ENCODE results near the gene LRRC8A. TPM values are rescaled to one million over a fixed set of nuclear protein-coding genes. Genes with fewer than 3 reads are reported as not detected.

The LRRC8A gene
- total RNA-seq, 4 donors from 2014 or later = 38.1 to 95.1 (median 49.9) TPM

GRCh38 chr9:128885798-128886197 is 3.9 kb downstream of the LRRC8A start:
- no peaks in the 10 kb centered on the region for H3K9me3 ChIP-seq
- TF ChIP-seq EP300 (IDR thresholded peaks at IDR 0.05) = no peak
- TF ChIP-seq CTCF (IDR thresholded peaks at IDR 0.05) = no peak
- TF ChIP-seq POLR2A (IDR thresholded peaks at IDR 0.05) = no peak
- TF ChIP-seq POLR2AphosphoS5 (IDR thresholded peaks at IDR 0.05) = no peak
- H3K4me3 ChIP-seq = no peak overlapping the region
- H3K27ac ChIP-seq = peak overlapping the region in 3 of 4 donors; percentile 33 to 97 (median 97)
- no peaks in the 10 kb centered on the region for H3K27me3 ChIP-seq
- H3K36me3 ChIP-seq = peaks cover 0 to 58% of the 10 kb centered on the region in 2 donors
- ATAC-seq = no peak
- 73 to 85% methylated on average over 8 to 13 of the region's 15 CpGs for WGBS, 2 donors (ENCODE audit: low coverage in 1 of 2)
- H3K4me1 ChIP-seq = peaks cover 0 to 86% (median 39%) of the 10 kb centered on the region in 3 donors

DNA sequence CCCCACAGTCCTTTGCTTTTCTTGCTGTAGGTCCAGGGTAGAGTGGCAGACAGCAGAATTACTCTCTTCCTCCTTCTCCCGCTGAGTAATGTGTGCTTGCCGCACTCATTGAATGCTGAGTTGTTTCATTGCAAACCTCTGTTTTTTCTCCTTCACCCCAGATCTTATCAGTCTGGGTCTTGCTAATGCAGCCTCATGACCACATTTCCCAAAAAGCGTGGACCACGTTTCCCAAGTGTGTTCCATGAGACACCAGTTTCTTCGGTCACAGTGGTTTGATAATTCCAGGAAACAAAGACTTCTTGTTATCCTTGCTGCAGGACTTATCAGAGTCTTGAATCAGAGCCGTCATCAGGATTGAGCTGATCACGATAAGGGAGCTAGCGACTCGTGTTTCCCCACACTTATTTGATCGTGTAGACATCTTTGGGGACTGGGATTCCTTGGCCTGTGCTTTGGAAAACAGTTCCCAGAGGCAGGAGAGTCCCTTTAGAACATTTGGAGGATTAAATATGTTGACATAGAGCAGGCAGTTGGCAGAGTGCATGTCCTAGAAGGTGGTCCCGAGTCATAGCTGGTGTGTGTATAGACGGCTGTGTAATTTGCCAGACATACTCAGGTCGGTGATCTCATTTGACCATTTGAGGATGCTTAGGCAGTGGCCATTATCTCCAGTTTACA is 4.4 kb downstream of the LRRC8A start:
- 54 to 62% methylated on average over 9 to 10 of the region's 13 CpGs for WGBS, 2 donors (ENCODE audit: low coverage in 1 of 2)
- Histone ChIP-seq H3K27ac (peak overlapping the region in 2 of 4 donors; percentile 97), H3K4me3 (no peak overlapping the region), H3K27me3 (no peaks in the 10 kb centered on the region), H3K36me3 (peaks cover 0 to 58% of the 10 kb centered on the region in 2 donors), H3K4me1 (peaks cover 0 to 86% (median 39%) of the 10 kb centered on the region in 3 donors), H3K9me3 (no peaks in the 10 kb centered on the region)
- TF ChIP-seq CTCF (IDR thresholded peaks at IDR 0.05) (no peak), EP300 (IDR thresholded peaks at IDR 0.05) (no peak), POLR2A (IDR thresholded peaks at IDR 0.05) (no peak), POLR2AphosphoS5 (IDR thresholded peaks at IDR 0.05) (no peak)
- ATAC-seq = no peak

DNA sequence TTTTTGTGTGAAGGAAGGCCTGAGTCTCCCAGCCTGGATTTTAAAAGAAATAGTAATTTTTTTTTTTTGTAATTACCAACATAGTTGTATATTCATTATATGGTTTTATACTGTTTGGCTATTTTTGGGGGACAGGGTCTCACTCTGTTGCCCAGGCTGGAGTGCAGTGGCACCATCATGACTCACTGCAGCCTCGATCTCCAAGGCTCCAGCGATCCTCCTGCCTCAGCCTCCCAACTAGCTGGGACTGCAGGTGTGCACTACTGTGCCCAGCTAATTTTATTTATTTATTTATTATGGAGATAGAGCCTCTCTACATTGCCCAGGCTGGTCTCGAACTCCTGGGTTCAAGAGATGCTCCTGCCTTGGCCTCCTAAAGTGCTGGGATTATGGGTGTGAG is 5.1 kb downstream of the LRRC8A start:
- TF ChIP-seq POLR2AphosphoS5 (IDR thresholded peaks at IDR 0.05) (no peak), EP300 (IDR thresholded peaks at IDR 0.05) (no peak), CTCF (IDR thresholded peaks at IDR 0.05) (no peak), POLR2A (IDR thresholded peaks at IDR 0.05) (no peak)
- no peaks in the 10 kb centered on the region for H3K9me3 ChIP-seq
- peak overlapping the region in 2 of 4 donors; percentile 51 to 97 for H3K27ac ChIP-seq
- peaks cover 0 to 92% (median 46%) of the 10 kb centered on the region in 3 donors for H3K4me1 ChIP-seq
- no peak overlapping the region for H3K4me3 ChIP-seq
- peaks cover 0 to 58% of the 10 kb centered on the region in 2 donors for H3K36me3 ChIP-seq
- 91 to 100% methylated on average over 1 to 3 of the region's 3 CpGs for WGBS, 2 donors (ENCODE audit: low coverage in 1 of 2)
- H3K27me3 ChIP-seq = no peaks in the 10 kb centered on the region
- no peak for ATAC-seq

DNA sequence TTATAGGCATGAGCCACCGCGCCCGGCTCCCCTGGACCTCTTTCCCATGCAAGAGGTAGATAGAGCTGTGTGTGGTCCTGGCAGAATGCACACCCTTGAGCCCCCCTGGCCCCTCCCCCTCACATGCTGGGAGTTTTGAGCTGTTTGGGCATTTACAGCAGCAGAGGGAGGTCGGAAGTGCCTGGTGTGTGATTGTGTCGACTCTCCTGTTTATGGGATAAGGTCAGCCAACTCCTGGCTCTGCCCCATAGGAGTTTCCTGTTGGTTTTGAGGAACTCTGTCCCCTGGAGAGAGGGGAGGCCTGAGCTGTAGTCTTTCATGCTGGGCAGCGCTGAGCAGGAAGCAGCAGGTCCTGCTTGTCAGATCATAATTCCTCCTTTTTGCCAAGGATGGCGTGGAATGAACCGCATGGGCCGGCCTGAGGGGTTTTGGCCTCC is 6.0 kb downstream of the LRRC8A start:
- no peak for ATAC-seq
- no peaks in the 10 kb centered on the region for H3K27me3 ChIP-seq
- WGBS, 2 donors (ENCODE audit: low coverage in 1 of 2) = 13 to 47% methylated on average over 3 to 6 of the region's 9 CpGs
- TF ChIP-seq EP300 (IDR thresholded peaks at IDR 0.05) (no peak), CTCF (IDR thresholded peaks at IDR 0.05) (no peak), POLR2A (IDR thresholded peaks at IDR 0.05) (no peak), POLR2AphosphoS5 (IDR thresholded peaks at IDR 0.05) (no peak)
- peaks cover 0 to 98% (median 51%) of the 10 kb centered on the region in 3 donors for H3K4me1 ChIP-seq
- H3K9me3 ChIP-seq = no peaks in the 10 kb centered on the region
- H3K36me3 ChIP-seq = peaks cover 0 to 58% of the 10 kb centered on the region in 2 donors
- H3K27ac ChIP-seq = peak overlapping the region in 3 of 4 donors; percentile 38 to 97 (median 51)
- no peak overlapping the region for H3K4me3 ChIP-seq
